ENCODE measurements around the gene UNC5A.

GRCh38 chr5:176761755-176762154 lies 48.6 kb upstream of the UNC5A start:
- TF ChIP-seq, protein P1, sequence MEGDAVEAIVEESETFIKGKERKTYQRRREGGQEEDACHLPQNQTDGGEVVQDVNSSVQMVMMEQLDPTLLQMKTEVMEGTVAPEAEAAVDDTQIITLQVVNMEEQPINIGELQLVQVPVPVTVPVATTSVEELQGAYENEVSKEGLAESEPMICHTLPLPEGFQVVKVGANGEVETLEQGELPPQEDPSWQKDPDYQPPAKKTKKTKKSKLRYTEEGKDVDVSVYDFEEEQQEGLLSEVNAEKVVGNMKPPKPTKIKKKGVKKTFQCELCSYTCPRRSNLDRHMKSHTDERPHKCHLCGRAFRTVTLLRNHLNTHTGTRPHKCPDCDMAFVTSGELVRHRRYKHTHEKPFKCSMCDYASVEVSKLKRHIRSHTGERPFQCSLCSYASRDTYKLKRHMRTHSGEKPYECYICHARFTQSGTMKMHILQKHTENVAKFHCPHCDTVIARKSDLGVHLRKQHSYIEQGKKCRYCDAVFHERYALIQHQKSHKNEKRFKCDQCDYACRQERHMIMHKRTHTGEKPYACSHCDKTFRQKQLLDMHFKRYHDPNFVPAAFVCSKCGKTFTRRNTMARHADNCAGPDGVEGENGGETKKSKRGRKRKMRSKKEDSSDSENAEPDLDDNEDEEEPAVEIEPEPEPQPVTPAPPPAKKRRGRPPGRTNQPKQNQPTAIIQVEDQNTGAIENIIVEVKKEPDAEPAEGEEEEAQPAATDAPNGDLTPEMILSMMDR (IDR thresholded peaks at IDR 0.05) = no peak
- TF ChIP-seq POLR2A (IDR thresholded peaks at IDR 0.05) = no peak
